Measurements from ENCODE around the gene LRIG2.

Gene LRIG2

GRCh38 chr1:113035086-113035485, 37.9 kb upstream of the LRIG2 start:
- in situ Hi-C loops (cut with HindIII; ENCODE audit: low sequenced_read_pairs), result no loop called here
- no peak for TF ChIP-seq CTCF (IDR thresholded peaks at IDR 0.05; ENCODE audit: low read depth, low read length, missing control alignments)
- no peak overlapping the region for H3K4me3 ChIP-seq (ENCODE audit: low read depth, low read length)
- DNase-seq (ENCODE audit: low read depth), result no peak

DNA sequence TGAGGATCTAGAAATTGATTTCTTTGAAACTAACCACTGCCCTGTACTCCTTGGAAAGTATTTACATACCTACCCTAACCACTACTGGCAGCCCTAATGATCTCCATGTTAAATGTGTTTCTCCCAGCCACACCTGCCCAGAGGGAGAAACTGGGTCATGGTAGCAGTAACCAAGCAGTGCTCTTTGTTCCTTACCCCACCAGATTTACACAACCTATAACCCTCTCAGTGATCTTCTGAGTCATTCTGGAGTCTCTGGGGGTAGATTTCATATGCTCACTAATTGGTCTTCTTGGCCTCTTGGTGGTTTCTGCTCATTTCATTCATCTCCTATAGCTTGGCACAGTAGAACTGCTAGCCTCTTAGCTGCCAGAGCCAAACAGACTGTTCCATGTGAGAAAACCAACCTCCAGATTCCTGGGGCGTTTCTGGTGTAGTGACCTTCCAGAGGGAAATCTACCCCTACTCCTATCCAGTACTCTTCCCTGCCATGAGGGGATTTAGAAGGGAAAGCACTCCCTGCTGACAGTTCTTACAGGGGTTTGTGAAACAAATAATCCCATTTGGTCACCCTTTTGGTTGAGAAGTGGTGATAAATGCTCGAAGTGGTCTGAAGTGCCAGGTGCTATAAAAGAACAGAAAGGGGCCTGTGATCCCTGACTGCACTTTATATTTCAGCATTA, 36.2 kb upstream of the LRIG2 start:
- no peak overlapping the region for H3K4me3 ChIP-seq (ENCODE audit: low read depth, low read length)
- in situ Hi-C loops (cut with HindIII; ENCODE audit: low sequenced_read_pairs), result no loop called here
- no peak for TF ChIP-seq CTCF (IDR thresholded peaks at IDR 0.05; ENCODE audit: low read depth, low read length, missing control alignments)
- DNase-seq (ENCODE audit: low read depth), result no peak

DNA sequence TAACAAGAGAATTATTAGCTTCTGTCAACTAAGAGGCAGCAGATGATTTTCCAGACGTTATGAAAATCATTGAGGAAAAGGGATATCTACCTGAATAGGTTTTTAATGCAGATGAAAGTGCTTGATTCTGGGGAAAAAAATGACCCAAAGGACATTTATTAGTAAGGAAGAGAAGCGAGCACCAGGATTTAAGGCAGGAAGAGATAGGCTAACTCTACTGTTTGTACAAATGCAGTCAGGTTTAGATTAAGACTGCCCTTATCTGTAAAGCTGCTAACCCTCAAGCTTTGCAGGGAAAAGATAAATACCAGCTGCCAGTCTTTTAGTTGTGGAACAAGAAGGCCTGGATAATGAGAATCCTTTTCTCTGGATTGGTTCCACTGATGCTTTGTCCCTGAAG, 33.0 kb upstream of the LRIG2 start:
- H3K4me3 ChIP-seq (ENCODE audit: low read depth, low read length), result no peak overlapping the region
- TF ChIP-seq CTCF (IDR thresholded peaks at IDR 0.05; ENCODE audit: low read depth, low read length, missing control alignments), result no peak
- DNase-seq (ENCODE audit: low read depth), result no peak
- in situ Hi-C loops (cut with HindIII; ENCODE audit: low sequenced_read_pairs), result loop anchor here (5.0 kb wide), 1 partner anchor 323 kb away; the partner anchor contains the start of gene PPM1J

- in situ Hi-C loops (cut with HindIII; ENCODE audit: low sequenced_read_pairs), result loop anchor here (5.0 kb wide), 1 partner anchor 324 kb away; the partner anchor contains the start of gene PPM1J
These were observed 32.1 kb upstream of the LRIG2 start for GRCh38 chr1:113040718-113041412.

GRCh38 chr1:113041569-113042284, 31.3 kb upstream of the LRIG2 start:
- TF ChIP-seq CTCF (IDR thresholded peaks at IDR 0.05; ENCODE audit: low read depth, low read length, missing control alignments), result no peak
- in situ Hi-C loops (cut with HindIII; ENCODE audit: low sequenced_read_pairs), result loop anchor here (5.0 kb wide), 1 partner anchor 324 kb away; the partner anchor contains the start of gene PPM1J

More at GRCh38 chr1:113040718-113041412, 32.1 kb upstream of the LRIG2 start:
- no peak for TF ChIP-seq CTCF (IDR thresholded peaks at IDR 0.05; ENCODE audit: low read depth, low read length, missing control alignments)
- no peak overlapping the region for H3K4me3 ChIP-seq (ENCODE audit: low read depth, low read length)
- DNase-seq (ENCODE audit: low read depth), result no peak

More at GRCh38 chr1:113041569-113042284, 31.3 kb upstream of the LRIG2 start:
- no peak for DNase-seq (ENCODE audit: low read depth)
- no peak overlapping the region for H3K4me3 ChIP-seq (ENCODE audit: low read depth, low read length)

All from astrocyte of the cerebellum (primary cell).